Glomerular visceral epithelial cell (primary cell): ENCODE measurements around the gene NRXN2.

Source experiments
- DNase-seq: peaks from one replicate; pipeline ENCODE4 v3.0.0-alpha.2; 2016; ENCODE audit errors: extremely low spot score

NRXN2 gene

GRCh38 chr11:64759131-64759721 lies 36.2 kb upstream of the NRXN2 start:
- DNase-seq: no peak

- no peak for DNase-seq
These were observed 35.5 kb upstream of the NRXN2 start for GRCh38 chr11:64758330-64759079.

- DNase-seq: no peak
These were observed 34.7 kb upstream of the NRXN2 start for GRCh38 chr11:64757549-64758329.

GRCh38 chr11:64755681-64756361 lies 32.8 kb upstream of the NRXN2 start:
- DNase-seq: no peak

- no peak for DNase-seq
These were observed 32.1 kb upstream of the NRXN2 start for GRCh38 chr11:64754919-64755662.

- no peak for DNase-seq
These were observed 31.3 kb upstream of the NRXN2 start for GRCh38 chr11:64754124-64754918.

GRCh38 chr11:64753380-64754123 lies 30.6 kb upstream of the NRXN2 start:
- no peak for DNase-seq

- no peak for DNase-seq
These were observed 30.0 kb upstream of the NRXN2 start for GRCh38 chr11:64753019-64753379.

- no peak for DNase-seq
These were observed 29.4 kb upstream of the NRXN2 start for GRCh38 chr11:64752175-64752970.

GRCh38 chr11:64751580-64751979 lies 28.6 kb upstream of the NRXN2 start:
- no peak for DNase-seq

- no peak for DNase-seq
These were observed 28.1 kb upstream of the NRXN2 start for GRCh38 chr11:64751136-64751535.

GRCh38 chr11:64750361-64751054 lies 27.5 kb upstream of the NRXN2 start:
- no peak for DNase-seq

- DNase-seq: no peak
These were observed 25.1 kb upstream of the NRXN2 start for GRCh38 chr11:64747961-64748665.

- DNase-seq: no peak
These were observed 23.5 kb upstream of the NRXN2 start for GRCh38 chr11:64746486-64746885.

- DNase-seq: no peak
These were observed 22.7 kb upstream of the NRXN2 start for GRCh38 chr11:64745521-64746328.

- DNase-seq: no peak
These were observed 22.2 kb upstream of the NRXN2 start for GRCh38 chr11:64745189-64745520.

GRCh38 chr11:64744544-64745188 lies 21.7 kb upstream of the NRXN2 start:
- no peak for DNase-seq
